K562 (cell line): ENCODE data around the gene VMP1. TPM values are rescaled to one million over a fixed set of nuclear protein-coding genes. Genes with fewer than 3 reads are reported as not detected.

Source experiments
- CCNT2 ChIP-seq: IDR thresholded peaks from 2 replicates; pipeline ENCODE4 v1.6.1; 2011; ENCODE audit warnings: borderline replicate concordance, low read depth, mild to moderate bottlenecking, moderate library complexity, mixed read lengths, low read length; ENCODE audit not compliant: insufficient read length; ENCODE audit errors: extremely low read depth
- LEF1 ChIP-seq: fragments of 450-650 bp; IDR thresholded peaks from 2 replicates; pipeline ENCODE4 v1.6.1; 2016; ENCODE audit warnings: mild to moderate bottlenecking
- NCOA2 ChIP-seq, 2 experiments: fragments of 450-650 bp; IDR thresholded peaks; 2 replicates each; pipeline ENCODE4 v1.6.1; 2018; ENCODE audit warnings: mild to moderate bottlenecking in 2 of 2, moderate library complexity in 1 of 2; ENCODE audit not compliant: partially characterized antibody in 2 of 2
- SMC3 ChIP-seq: conservative IDR thresholded peaks from 2 replicates; pipeline ENCODE4 v1.6.1; 2011; ENCODE audit warnings: low read depth, low read length, improper control_type of control experiment; ENCODE audit not compliant: insufficient read depth
- TAF15 ChIP-seq: fragments of 200-400 bp; formaldehyde crosslinking; IDR thresholded peaks from 2 replicates; pipeline ENCODE4 v1.6.1; 2017; ENCODE audit warnings: mild to moderate bottlenecking, low read depth, low read length, moderate library complexity
- ZBTB40 ChIP-seq, 2 experiments: fragments of 450-650 bp in 1 of 2; sonication (generic) in 1 of 2; formaldehyde crosslinking in 1 of 2; IDR thresholded peaks; 2 replicates each; pipeline versions ENCODE4 v1.7.1 to v1.9.0; 2016 to 2022; ENCODE audit warnings: inconsistent platforms in 1 of 2, mild to moderate bottlenecking in 1 of 2, missing genetic modification reagents in 1 of 2
- ZFP1 ChIP-seq: fragments of 450-650 bp; formaldehyde crosslinking; IDR thresholded peaks from 2 replicates; pipeline ENCODE4 v1.4.0; 2020; ENCODE audit warnings: mild to moderate bottlenecking, mixed read lengths
- ZFX ChIP-seq: sonication (generic); formaldehyde crosslinking; IDR thresholded peaks from 2 replicates; pipeline ENCODE4 v1.8.0; 2022; ENCODE audit warnings: mild to moderate bottlenecking, missing genetic modification reagents, moderate library complexity
- ZNF830 ChIP-seq: fragments of 250-450 bp; sonication (Bioruptor Pico); IDR thresholded peaks from 2 replicates; pipeline ENCODE4 v1.5.0; 2021; ENCODE audit warnings: mild to moderate bottlenecking
- polyA plus RNA-seq, 8 experiments: library from polyadenylated mRNA; depleted of rRNA in 4 of 8; stranded (reverse) in 5 of 8; unstranded in 3 of 8; fragments of >200 nt; fragmentation: Nextera tagmentation in 2 of 8; fragmentation: Illumina TruSeq in 1 of 8; extraction: Ambion mirVana in 2 of 8; extraction: Trizol in 1 of 8; gene quantifications; 2 replicates each; pipeline versions ENCODE4 v1.2.1 to v1.2.3, GENCODE V29; 2011 to 2014; ENCODE audit warnings: inconsistent platforms in 1 of 8, missing spikeins in 1 of 8
- total RNA-seq, 7 experiments: library from RNA; depleted of rRNA in 6 of 7; stranded (reverse); fragments of >200 nt in 6 of 7; fragmentation: Illumina TruSeq in 2 of 7; extraction: Trizol in 2 of 7; gene quantifications; 2 replicates each; pipeline versions ENCODE4 v1.2.1 to v1.2.3, GENCODE V29; 2011 to 2021; ENCODE audit warnings: low replicate concordance in 1 of 7

The VMP1 gene
- total and polyA plus RNA-seq, 9 of the 15 experiments (the other 6 are each of a cell fraction or from before 2014, with no cell fraction given): 123 to 304 (median 151) TPM

GRCh38 chr17:59753522-59754467 lies 46.3 kb downstream of the VMP1 start (continued):
- TF ChIP-seq ZBTB40 (IDR thresholded peaks at IDR 0.05) (no peak), ZBTB40 (CRISPR knock-in tag; IDR thresholded peaks at IDR 0.05) (no peak), TAF15 (no peak), SMC3 (peak; percentile 89), CCNT2 (no peak), NCOA2 (IDR thresholded peaks at IDR 0.05; ENCODE audit: partially characterized antibody in 2 of 2) (no peak), ZNF830 (CRISPR knock-in tag) (no peak), LEF1 (no peak), ZFP1 (CRISPR knock-in tag) (no peak), ZFX (no peak)
